NCI-H2196 treated with DMSO at 0.1 percent for 48 hours (cell line): ENCODE data around the gene ANKLE1.
A peak's percentile ranks its signal among the peaks of the same experiment; 100 is the strongest.
"Not testable (repeated sequence)": the region's sequence is repeated elsewhere in the genome, so short reads cannot be mapped to it uniquely, and the experiment has no call there.

Experiments
- DNase-seq: peaks from one replicate; lab custom pipeline; 2025; ENCODE audit not compliant: unreplicated experiment; lab: John Stamatoyannopoulos, UW

ANKLE1 gene

DNA sequence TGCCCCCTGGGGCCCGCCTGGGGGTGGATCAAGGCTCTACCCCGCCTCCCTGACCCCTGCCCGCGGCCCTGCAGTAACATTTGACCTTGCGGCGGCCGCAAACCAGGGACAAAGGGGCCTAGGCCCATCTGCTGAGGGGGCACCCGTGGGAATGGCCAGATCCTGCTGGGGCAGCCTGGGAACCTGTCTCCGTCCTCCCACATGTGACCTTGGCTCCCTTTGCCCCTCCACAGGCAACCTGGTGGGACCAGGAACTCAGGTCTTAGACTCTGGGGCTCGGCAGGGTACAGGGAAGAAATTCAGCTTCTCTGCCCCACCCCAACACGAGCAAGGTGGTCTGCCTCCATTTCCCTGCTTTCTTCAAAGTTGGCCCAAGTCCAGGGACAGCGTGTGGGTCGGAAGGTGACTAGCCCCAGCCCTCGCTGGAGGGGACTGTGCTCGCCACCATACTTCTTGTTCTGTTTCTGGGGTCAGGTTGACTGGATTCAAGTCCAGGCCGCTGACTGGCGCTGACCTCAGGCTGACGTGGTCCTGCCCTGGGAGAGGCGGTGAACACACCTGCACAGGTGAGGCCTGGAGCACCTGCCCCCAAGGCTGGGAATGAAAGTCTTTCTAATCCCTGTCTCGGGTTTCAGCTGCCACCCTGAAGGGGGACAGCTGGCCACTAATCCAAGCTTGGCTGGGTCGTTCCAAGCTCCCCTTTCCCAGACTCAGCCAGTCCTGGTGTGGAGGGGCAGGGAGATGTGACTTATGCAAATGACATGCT, 33.5 kb upstream of the ANKLE1 start:
- peak; percentile 52 for DNase-seq

GRCh38 chr19:17249887-17250548, 31.7 kb upstream of the ANKLE1 start:
- DNase-seq = no peak

GRCh38 chr19:17254636-17255035, 27.1 kb upstream of the ANKLE1 start:
- no peak for DNase-seq

DNA sequence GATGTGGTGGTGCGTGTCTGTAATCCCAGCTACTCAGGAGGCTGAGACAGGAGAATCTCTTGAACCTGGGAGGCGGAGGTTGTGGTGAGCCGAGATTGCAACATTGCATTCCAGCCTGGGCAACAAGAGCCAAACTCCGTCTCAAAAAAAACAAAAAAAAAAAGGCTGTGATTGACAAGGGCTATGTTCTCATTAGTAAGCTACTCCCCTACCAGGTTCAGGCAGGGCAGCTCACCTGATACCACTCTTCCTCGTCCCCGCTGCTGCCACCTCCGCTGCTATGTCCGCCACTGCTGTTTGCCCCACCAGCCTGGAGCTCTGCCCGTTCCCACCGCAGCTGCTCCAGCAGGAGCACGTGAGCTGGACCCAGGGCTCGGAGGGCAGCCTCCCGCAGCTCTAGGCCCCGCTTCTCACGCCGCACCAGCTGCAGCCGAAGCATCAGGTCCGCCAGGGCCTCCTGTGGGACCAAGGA, 26.5 kb upstream of the ANKLE1 start:
- peak; percentile 36 for DNase-seq

GRCh38 chr19:17256130-17256529, 25.6 kb upstream of the ANKLE1 start:
- no peak for DNase-seq

DNA sequence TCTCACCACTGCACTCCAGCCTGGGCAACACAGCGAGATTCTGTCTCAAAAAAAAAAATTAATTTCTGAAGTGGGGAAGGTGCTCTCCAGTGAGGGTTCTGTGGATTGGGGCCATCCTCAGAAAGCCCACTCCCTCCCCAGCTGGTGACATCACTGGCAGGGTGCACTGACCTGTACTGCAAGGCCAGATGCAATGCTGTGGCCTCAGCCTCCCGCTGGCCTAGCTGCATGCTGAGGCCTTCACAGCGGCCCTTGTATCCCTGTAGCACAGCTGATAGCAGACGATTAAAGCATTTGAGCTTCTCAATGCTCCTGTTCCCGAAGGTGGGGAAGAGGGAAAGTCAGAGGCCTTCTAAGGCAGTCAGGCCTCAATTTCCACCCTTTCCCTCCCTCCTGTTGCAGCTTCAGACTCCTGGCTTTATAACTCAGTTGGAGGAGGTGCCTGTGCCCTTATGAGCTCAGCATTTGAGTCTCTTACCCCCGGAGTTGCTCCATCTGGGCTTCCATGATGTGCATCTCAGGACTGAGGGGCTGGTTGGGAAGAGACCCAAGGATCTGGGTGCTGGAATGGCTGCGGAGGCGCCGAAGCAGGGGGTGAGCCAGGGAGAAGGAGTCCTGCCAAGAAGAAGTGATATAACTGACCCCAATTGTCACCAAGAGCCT, 22.5 kb upstream of the ANKLE1 start:
- DNase-seq = no peak

DNA sequence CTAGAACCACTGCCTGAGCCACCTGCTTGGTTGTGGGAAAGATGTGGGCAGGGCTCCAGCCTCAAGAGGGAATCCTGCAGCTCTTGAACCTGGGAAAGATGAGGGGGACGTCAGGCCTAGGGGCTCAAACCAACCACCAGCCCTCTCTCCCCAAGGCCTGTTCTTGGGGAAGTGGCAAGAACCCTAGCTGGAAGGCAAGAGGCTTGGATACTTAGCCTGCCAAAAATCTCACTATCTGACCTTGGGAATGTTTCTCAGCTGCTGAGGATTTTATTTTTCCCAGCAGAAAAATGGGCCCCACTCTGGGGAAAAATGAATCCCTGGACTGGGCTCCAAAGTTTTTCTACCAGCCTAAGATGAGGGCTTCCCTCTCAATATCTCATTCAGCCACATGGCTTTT, 21.8 kb upstream of the ANKLE1 start:
- DNase-seq = no peak

GRCh38 chr19:17260842-17261325, 20.8 kb upstream of the ANKLE1 start:
- peak; percentile 74 for DNase-seq

DNA sequence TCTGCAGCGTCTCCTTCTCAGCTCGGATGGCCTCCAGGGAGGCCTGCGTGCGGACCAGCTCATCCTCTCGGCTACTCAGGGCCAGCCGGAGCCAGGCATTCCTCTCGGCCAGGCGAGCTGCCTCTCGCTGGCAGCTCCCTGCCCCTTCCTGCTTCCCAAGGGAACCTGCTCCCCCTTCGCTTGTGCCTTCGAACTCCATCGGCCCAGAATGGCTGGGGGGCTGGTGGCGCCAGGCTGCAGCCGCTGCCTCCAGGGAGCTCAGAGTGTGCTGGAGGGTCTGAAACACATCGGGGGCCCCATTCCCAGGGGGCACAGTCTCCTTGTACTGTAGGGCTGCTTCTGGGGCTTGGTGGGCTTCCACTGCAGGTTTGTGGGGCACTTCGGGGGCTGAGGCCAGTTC, 19.1 kb upstream of the ANKLE1 start:
- no peak for DNase-seq

DNA sequence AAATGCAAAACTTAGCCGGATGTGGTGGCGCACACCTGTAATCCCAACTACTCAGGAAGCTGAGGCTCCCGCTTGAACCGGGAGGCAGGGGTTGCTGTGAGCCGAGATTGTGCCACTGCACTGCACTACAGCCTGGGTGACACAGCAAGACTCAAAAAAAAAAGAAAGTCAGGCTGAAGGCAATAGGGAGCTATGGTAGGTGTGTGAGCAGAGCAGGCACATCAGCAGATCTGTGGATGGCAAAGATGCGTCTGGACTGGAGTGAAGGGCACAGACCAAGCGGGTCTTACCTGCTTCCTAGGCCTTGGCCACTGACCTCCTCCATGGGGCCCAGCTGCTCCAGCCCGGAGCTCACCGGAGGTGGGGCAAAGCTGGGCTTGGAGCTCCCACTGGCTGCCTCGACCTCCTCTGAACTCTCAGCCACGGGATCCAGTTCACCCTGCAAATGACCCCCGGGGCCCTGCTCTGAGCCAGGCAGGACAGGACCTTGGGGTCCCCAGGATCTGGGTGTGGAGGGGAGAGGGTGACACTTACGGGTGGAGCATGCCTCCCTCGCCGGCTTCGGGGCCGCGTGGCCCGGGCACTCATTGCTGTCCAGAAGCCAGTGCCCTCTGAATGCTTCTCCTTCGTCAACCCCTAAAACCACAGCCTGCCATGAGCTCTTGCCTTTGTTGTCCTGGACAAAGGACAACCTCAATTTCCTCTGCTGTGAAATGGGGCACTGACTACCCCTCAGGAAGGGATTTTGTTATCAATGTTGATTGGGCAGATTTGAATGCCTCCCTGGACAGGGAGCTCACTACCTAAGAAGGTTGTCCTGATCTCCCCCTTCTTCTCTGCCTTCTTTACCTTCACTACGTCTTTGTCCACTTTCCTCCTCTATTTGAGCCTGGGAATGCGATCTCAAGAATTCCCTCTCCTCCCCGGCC, 17.7 kb upstream of the ANKLE1 start:
- no peak for DNase-seq

DNA sequence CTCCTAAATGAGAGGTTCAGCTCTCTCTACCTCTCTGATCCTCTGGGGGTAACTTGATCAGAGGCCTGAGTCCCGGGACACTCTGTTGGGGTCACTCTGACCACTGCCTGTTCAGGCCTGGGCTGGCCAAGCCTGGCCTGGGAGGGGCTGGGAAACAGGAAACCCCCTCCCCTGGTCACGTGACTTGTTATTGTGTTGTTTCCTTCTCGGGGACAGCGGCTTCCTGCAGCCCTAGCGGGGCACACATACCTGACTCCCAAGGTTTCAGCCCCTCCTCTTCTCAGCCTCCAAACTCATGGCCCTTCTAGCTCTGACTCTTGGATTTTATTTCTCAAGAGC, 17.1 kb upstream of the ANKLE1 start, which contains the start of gene USHBP1:
Gene USHBP1, minus strand, starts transcription at position 105 of the 339 bp plus-strand sequence. CDS start 446 bp downstream, outside the sequence.
- DNase-seq = no peak

DNA sequence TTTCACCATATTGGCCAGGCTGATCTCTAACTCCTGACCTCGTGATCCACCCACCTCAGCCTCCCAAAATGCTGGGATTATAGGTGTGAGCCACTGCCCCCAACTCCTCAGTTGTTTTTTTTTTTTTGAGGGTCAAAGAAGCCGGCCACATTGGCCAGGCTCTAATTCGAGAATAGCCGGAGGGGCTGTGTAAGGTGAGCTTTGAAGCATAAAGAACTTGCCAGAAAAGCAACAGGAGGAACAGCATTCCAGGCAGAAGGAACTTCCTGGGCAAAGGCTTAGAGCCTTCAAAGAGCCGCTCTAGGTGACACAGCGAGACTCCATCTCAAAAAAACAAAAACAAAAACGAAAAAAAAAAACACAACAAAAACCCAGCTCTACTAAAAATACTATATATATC, 15.7 kb upstream of the ANKLE1 start:
- DNase-seq = no peak

DNA sequence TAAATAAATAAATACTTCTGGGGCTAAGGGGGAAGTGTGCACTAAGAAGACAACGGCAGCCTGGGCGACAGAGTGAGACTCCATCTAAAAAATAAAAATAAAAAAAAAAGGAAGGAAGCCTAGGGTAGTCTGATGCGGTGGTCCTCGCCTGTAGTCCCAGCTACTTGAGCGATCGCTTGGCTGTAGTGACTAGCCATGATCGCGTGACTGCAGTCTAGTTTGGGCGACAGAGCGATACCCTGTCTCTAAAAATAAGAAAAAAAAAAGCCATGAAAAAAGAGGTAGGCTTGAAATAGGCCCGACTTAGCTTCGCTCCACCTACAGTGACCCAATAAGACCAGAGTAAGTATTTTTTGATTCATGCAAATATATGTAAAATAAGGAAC, 15.1 kb upstream of the ANKLE1 start:
- DNase-seq = no peak

- peak; percentile 97 for DNase-seq
These were observed 14.5 kb upstream of the ANKLE1 start, which contains the start of gene BABAM1 for GRCh38 chr19:17266975-17267788. TSS of gene BABAM1 (plus strand) at chr19:17267443. CDS start at chr19:17268807, 1,364 bp downstream.

DNA sequence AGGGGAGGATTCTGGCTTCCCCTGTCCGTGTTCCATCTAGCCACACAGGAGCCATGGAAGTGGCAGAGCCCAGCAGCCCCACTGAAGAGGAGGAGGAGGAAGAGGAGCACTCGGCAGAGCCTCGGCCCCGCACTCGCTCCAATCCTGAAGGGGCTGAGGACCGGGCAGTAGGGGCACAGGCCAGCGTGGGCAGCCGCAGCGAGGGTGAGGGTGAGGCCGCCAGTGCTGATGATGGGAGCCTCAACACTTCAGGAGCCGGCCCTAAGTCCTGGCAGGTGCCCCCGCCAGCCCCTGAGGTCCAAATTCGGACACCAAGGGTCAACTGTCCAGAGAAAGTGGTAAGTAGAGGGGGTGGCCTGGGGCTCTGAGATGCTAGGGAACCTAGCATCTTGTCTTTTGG, 12.9 kb upstream of the ANKLE1 start:
- no peak for DNase-seq

DNA sequence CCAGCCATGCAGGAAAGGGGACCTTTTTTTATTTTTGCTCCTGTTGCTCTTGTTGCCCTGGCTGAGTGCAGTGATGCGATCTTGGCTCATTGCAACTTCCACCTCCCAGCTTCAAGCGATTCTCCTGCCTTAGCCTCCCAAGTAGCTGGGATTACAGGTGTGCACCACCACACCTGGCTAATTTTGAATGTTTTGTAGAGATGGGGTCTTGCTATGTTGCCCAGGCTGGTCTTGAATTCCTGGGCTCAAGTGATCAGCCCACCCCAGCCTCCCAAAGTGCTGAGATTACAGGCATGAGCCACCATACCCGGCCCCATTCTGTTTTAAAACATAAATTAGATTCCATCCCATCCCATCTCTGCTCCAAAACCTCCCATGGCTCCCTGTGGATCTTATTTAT, 6.8 kb upstream of the ANKLE1 start:
- DNase-seq = not testable (repeated sequence)

- DNase-seq = no peak
These were observed 6.1 kb upstream of the ANKLE1 start for GRCh38 chr19:17275441-17276175.

DNA sequence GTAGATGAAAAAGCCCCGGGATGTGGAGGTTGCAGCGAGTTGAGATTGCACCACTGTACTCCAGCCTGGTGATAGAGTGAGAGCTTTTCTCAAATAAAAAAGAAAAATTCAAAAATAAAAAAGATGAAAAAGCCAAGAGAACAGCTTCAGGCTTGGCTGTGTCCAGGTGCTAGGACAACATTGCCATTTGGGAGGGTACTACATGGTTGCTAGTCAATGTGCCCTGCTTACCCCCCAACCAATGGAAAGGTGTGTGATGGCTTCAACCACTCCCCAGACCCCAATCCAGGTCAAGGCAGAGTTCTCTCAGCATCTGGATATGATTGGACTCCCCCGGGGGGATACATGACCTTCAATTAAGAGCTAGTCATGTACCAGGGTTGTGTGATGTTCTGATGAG, 2.3 kb upstream of the ANKLE1 start:
- DNase-seq = no peak

DNA sequence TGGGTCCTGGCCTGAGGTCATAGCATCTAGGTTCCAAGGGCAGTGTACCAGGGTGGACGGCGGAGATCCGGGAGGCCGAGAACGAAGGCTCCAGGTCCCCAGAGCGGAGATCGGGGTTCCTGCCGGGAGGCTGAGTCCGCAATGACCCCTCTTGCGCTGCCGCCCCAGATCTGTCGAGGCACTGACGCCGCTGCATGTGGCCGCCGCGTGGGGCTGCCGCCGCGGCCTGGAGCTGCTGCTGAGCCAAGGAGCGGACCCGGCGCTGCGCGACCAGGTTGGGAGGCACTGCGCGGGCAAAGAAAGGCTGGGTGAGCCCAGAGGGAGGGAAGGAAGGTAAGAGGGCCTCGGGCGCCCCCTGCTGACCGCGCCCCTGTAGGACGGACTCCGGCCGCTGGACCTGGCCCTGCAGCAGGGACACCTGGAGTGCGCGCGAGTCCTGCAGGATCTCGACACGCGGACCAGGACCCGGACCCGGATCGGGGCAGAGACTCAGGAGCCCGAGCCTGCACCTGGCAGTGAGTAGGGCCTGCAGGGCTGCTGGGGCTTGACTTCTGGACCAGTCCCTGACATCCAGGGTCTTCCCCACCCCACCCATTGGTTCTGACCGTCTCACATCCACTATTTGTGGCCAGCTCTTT, 906 bp downstream of the ANKLE1 start:
- DNase-seq = peak; percentile 79
